GM19023 (cell line): ENCODE data around the gene LAMA4.
"Not testable (repeated sequence)": the region's sequence is repeated elsewhere in the genome, so short reads cannot be mapped to it uniquely, and the experiment has no call there.

Experiments used
- ATAC-seq: cut with Tn5 transposase; IDR thresholded peaks from one replicate; pipeline ENCODE4 v1.9.1; 2021; ENCODE audit warnings: mild to moderate bottlenecking, moderate library complexity; ENCODE audit not compliant: unreplicated experiment

Gene LAMA4

DNA sequence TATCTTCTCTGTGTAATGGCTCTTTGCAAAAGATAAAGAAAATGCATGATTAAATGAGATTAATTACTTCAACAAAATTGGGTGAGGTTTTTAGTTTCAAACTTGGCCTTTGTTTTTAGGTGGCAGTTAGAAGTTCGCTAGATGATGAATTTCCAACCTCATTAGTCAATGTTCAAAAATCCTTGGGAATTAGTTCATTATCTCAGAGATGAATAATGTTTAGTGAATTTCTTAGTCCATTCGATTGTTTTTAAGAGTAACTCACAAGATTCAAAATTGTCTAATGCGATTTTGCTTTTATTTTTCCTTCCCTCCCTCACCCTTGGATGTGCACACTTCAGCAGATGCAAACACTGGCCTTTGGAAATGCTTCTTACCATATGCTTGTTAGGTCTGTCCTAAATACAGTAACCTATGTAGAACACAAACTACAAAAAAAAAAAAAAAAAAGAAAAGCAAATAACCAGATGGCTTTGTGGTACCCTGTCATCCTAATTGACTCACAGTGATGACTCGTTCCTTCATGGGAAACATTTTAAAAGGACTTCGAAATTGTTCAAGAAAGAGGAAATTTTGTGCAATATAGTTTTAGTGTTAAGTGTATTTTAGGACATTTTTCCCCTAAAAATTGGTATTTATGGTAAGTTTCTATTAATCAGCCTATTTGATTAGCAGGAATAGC is 100.3 kb downstream of the LAMA4 start:
- no peak for ATAC-seq

DNA sequence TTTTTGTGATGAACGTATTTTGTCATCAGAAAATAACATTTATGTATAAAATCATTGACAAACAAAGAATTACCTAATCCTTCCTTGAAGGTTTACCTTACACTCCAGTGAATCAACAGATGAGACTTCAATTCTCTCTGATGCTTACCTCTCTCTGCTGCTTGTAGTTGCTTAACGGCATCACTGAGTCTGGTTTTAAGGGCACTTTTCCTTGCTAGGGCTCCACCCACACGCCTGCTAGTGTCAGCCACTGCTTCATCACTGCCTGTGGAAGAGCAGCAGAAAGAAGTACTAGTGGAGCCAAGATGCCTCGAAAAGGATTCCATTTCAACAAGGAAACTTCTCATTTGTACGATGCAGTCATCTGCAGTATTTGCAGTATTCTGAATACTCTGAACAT is 104.0 kb downstream of the LAMA4 start:
- ATAC-seq: no peak

DNA sequence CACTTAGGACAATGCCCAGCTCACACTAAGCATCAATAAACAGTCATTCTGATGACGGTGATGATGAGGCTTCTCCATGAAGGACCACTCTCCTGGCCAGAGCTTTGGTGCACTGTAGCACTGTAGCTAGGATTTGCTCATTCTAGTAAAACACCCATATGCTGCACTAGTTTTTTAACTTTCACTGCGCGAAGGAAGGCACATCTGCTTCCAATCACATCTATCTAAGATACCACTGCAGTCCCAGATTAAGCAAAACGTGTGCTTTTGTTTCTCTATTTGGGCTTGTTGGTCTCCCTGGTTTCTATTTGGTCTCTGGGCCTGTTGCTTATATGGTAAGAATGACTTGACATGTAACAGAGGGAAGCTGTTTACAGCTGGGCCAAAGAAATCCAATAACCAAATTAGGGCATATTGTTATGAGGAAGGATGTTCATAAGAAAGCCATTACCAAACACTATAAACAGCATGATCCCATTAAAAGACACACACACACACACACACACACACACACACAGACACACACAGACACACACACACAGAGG is 104.6 kb downstream of the LAMA4 start:
- no peak for ATAC-seq

- ATAC-seq: no peak
Measured at GRCh38 chr6:112149236-112149635, 105.1 kb downstream of the LAMA4 start.

DNA sequence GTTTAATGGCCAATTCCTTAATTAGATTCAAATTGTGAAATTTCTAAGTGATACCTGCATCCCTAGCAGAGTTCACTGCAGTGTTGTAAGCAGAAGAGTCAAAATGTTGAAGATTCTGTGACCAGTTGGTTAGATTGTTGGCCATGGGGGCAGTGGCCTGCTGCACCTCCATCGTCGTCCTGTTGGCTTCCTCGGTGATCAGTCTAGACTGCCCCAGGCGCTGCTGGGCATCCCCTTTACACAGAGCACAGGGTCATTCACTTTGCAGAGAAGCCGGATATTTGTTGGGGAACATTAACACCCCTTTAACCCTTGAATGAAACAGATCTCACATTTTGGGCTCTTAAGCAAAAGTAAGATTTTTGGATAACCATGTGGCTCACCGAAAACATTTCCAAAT is 106.3 kb downstream of the LAMA4 start:
- ATAC-seq: no peak

DNA sequence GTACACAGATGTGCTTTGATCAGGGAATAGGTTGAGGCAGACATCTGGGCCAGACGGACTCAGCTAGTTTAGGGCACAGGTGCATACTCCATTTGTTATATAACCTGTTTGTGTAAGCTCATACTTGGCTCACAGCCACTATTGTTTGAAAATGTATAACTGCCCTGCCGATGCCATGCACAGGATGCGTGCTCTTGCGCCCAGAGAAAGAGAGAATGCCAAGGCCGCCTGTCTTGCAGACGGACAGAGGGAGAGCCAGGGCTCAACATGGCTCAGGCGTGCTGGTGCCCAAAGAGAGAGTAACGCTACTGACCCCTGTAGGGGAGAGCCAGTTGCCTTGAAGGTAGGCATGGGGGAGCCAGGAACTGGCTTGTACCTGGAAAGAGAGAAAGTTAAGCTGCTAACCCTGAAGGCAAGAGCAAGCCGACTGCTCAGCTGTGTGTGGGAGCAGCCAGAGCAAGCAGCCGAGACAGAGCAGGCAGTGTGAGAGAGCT is 109.2 kb downstream of the LAMA4 start:
- ATAC-seq: no peak

DNA sequence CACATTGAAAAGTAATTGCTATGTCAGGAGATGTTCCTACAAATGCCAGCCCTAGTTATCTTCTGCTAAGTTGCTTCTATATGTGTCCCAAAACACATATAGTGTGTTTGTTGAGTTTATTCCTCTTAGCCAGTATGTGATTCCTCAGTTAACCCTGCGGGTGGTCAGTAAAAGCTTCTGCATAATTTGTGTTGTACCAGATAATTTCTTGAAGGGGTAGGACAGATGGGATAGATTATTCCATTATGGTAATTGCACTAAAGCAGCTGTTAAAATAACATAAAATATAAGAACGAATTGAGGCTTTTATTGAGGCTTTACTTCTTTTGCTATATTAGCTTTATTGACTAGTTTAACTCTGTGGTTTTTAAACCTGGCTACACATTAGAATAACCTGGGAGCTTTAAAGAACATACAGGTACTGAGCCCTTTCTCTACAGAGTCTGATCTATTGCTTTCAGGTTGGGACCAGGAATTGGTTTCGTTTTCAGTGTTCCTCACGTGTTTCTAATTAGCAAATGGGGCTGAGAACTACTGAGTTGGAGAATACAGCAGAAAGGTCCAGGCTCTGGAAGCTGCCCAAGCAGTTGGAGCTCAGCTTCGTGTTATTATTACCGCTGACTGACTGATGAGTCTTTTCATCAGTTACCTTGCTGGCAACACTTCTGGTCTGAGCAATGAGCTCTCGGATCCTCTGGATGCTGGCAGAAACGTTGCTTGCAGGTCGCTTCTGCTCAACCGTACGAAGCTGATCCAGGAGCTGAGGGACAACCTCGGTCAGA is 110.0 kb downstream of the LAMA4 start:
- no peak for ATAC-seq

GRCh38 chr6:112141707-112142106 is 112.7 kb downstream of the LAMA4 start:
- ATAC-seq: no peak

- no peak for ATAC-seq
Measured at GRCh38 chr6:112139052-112139451, 115.3 kb downstream of the LAMA4 start.

- no peak for ATAC-seq
Measured at GRCh38 chr6:112130878-112131277, 123.5 kb downstream of the LAMA4 start.

DNA sequence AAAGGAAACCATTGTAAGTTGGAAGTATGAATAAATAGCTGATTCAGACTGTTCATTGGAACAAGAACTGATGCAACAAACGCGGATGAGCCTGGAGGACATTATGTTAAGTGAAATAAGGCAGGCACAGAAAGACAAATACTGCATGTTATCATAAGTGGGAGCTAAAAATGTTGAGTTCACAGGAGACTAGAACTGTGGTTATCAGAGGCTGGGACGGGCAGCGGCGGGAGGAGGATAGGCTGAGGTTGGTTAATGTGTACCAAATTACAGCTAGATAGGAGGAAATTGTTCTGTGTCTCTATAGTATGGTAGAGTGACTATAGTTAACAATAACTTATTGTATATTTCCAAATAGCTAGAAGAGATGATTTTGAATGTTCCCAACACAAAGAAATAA is 126.2 kb downstream of the LAMA4 start:
- ATAC-seq: no peak

DNA sequence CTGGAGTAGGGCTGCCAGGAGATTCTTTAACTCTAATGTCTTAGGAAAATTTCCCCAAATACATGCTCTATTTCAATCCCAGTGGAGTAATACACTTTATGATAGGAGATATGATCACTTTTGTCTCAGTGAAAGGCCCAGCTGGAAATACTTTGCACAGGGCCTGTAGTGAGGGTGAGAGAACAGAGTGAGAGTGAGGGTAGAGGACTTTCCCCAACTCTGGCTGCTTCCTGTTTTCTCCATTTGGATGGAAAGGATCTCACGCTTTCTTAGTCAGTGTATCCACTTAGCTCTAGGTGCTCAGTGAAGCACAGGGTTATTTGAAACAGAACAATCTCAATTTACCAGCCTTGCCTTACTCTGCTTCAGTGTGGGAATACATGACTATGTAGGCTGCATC is 130.4 kb downstream of the LAMA4 start:
- no peak for ATAC-seq

- ATAC-seq: no peak
Measured at GRCh38 chr6:112122756-112123155, 131.6 kb downstream of the LAMA4 start.

DNA sequence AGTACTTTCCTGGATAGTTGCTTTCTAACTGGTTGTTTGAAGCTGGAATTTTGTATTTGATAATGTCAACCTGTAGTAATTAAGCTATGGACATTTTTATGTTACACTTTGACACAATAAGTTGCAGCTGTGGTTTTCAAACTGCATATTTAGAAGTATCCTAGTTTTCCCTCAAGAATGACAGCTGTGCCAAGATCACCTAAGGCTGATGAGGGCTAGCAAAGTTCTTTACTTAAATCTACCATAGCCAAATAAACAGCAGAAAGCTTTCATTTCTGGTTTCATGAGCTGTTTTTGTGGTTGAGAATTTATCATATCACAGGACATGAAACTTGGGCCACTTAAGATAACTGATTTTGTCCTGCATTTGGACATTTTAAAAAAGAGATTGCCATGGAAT is 136.3 kb downstream of the LAMA4 start:
- no peak for ATAC-seq

- no peak for ATAC-seq
Measured at GRCh38 chr6:112117554-112117953, 136.8 kb downstream of the LAMA4 start.

GRCh38 chr6:112116221-112116620 is 138.1 kb downstream of the LAMA4 start:
- ATAC-seq: no peak

- ATAC-seq: no peak
Measured at GRCh38 chr6:112114577-112115223, 139.7 kb downstream of the LAMA4 start.

DNA sequence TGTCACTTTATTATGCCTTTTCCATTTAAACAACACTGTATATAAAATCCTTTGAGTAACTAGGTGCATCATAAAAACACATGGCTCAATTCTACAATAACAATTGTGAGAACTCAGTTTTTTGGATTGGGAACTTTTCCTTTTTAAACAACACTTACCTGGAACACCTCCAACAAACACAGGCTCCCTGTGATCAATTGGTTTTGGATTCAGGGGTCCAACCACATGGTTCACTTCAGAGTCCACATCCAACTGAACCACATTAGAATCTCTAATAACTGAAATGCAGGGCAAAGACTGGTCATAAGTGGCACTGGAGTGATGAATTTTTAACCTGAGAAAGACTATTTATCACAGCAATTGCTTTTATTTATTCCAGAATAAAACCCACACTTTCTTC is 140.4 kb downstream of the LAMA4 start:
- no peak for ATAC-seq

GRCh38 chr6:112113431-112113830 is 140.9 kb downstream of the LAMA4 start:
- ATAC-seq: no peak

GRCh38 chr6:112109262-112109661 is 145.1 kb downstream of the LAMA4 start:
- ATAC-seq: no peak

GRCh38 chr6:112106562-112106961 is 147.8 kb downstream of the LAMA4 start:
- no peak for ATAC-seq

- ATAC-seq: not testable (repeated sequence)
Measured at GRCh38 chr6:112106026-112106425, 148.3 kb downstream of the LAMA4 start.
